GM12878 (cell line): ENCODE data around the gene SYS1. TPM values are rescaled to one million over a fixed set of nuclear protein-coding genes. Genes with fewer than 3 reads are reported as not detected.

Experiments
- ATAC-seq: fragments of 200-7000 bp; cut with Tn5 transposase; 3 replicates; pipeline ENCODE4 v1.9.1; 2020; ENCODE audit warnings: mild to moderate bottlenecking, moderate library complexity
- BruUV-seq: library from RNA; stranded (reverse); fragments of 400-500 nt; replicated peaks from 2 replicates; lab custom pipeline; 2021; lab: Mats Ljungman, UMichigan
- CTCF ChIA-PET: fragments of 300-600 bp; sonication (Branson Sonifier 250); formaldehyde crosslinking; extraction: SDS; loops from one replicate; lab custom pipeline; 2021; ENCODE audit warnings: inconsistent platforms; lab: Yijun Ruan, JAX
- POLR2A ChIA-PET: fragments of 350-600 bp; formaldehyde crosslinking; extraction: SDS; loops from one replicate; lab custom pipeline; 2021; ENCODE audit warnings: inconsistent platforms; lab: Charles Lee
- RAD21 ChIA-PET: fragments of 300-600 bp; sonication (Branson Sonifier 250); formaldehyde crosslinking; loops from one replicate; lab custom pipeline; 2023; ENCODE audit warnings: antibody characterized with exemption; ENCODE audit not compliant: unreplicated experiment; lab: Charles Lee
- SMC1A ChIA-PET: fragments of 300-600 bp; sonication (Branson Sonifier 250); formaldehyde crosslinking; loops from one replicate; lab custom pipeline; 2023; ENCODE audit not compliant: unreplicated experiment, uncharacterized antibody; lab: Charles Lee
- DNase-seq: peaks from one replicate; pipeline ENCODE4 v3.0.0-alpha.2; 2011; ENCODE audit warnings: low read depth, low spot score
- FAIRE-seq: peaks from 3 replicates; lab custom pipeline; 2011; peaks lifted over from hg19 to GRCh38; lab: Jason Lieb, UNC
- H2AFZ ChIP-seq: 2 replicates; pipeline ENCODE4 v1.6.0; 2011; ENCODE audit warnings: low read depth, low read length, control low read depth; ENCODE audit not compliant: control insufficient read depth
- H3K27ac ChIP-seq: 2 replicates; pipeline ENCODE4 v1.5.1; 2011; ENCODE audit warnings: control low read depth; ENCODE audit not compliant: control insufficient read depth, insufficient read depth
- H3K27me3 ChIP-seq, 2 experiments: replicated peaks in 1 of 2; 2 replicates each; pipeline versions ENCODE4 v1.6.0 to v1.6.1; 2011; ENCODE audit warnings: low read length in 1 of 2; ENCODE audit not compliant: control insufficient read depth in 2 of 2, insufficient read depth in 2 of 2
- H3K36me3 ChIP-seq, 2 experiments: 2 replicates each; pipeline ENCODE4 v1.5.1; 2011; ENCODE audit warnings: low read length in 1 of 2; ENCODE audit not compliant: control insufficient read depth in 2 of 2, insufficient read depth in 2 of 2
- H3K4me1 ChIP-seq: 2 replicates; pipeline ENCODE4 v1.6.1; 2011; ENCODE audit warnings: mild to moderate bottlenecking, low read length, moderate library complexity, mixed read lengths; ENCODE audit not compliant: control insufficient read depth, insufficient read depth
- H3K4me2 ChIP-seq: 2 replicates; pipeline ENCODE4 v1.6.0; 2011; ENCODE audit warnings: control low read depth; ENCODE audit not compliant: control insufficient read depth, insufficient read depth
- H3K4me3 ChIP-seq: fragments of 200-600 bp; sonication (generic); 2 replicates; pipeline ENCODE4 v1.5.1; 2016
- H3K79me2 ChIP-seq: 2 replicates; pipeline ENCODE4 v1.6.0; 2011; ENCODE audit warnings: low read length; ENCODE audit not compliant: control insufficient read depth, insufficient read depth
- H3K9ac ChIP-seq: 2 replicates; pipeline ENCODE4 v1.8.0; 2011; ENCODE audit warnings: low read length, control low read depth, mixed read lengths; ENCODE audit not compliant: control insufficient read depth, insufficient read depth
- H3K9me3 ChIP-seq: replicated peaks from 3 replicates; pipeline ENCODE4 v1.5.1; 2011; ENCODE audit warnings: mild to moderate bottlenecking, low read length; ENCODE audit not compliant: control insufficient read depth, insufficient read depth
- H4K20me1 ChIP-seq: 2 replicates; pipeline ENCODE4 v1.6.0; 2011; ENCODE audit not compliant: control insufficient read depth, insufficient read depth
- ATF7 ChIP-seq: fragments of 450-650 bp; IDR thresholded peaks from 2 replicates; pipeline ENCODE4 v1.6.1; 2016; ENCODE audit warnings: low read depth, mild to moderate bottlenecking
- CHD1 ChIP-seq: IDR thresholded peaks from 2 replicates; pipeline ENCODE4 v1.6.1; 2012; ENCODE audit warnings: low read depth, low read length, improper control_type of control experiment
- EZH2 ChIP-seq: IDR thresholded peaks from 2 replicates; pipeline ENCODE4 v1.6.1; 2012; ENCODE audit warnings: low read depth, mild to moderate bottlenecking, control low read depth, inconsistent platforms, low read length, borderline replicate concordance; ENCODE audit not compliant: control insufficient read depth
- IRF4 ChIP-seq: IDR thresholded peaks from 2 replicates; pipeline ENCODE4 v1.6.1; 2011; ENCODE audit warnings: low read depth, low read length
- KAT2A ChIP-seq: conservative IDR thresholded peaks from 2 replicates; pipeline ENCODE4 v1.6.1; 2011; ENCODE audit warnings: low read depth, low read length; ENCODE audit not compliant: control insufficient read depth
- LARP7 ChIP-seq: fragments of 450-650 bp; IDR thresholded peaks from 2 replicates; pipeline ENCODE4 v1.6.1; 2017; ENCODE audit warnings: mild to moderate bottlenecking
- MEF2B ChIP-seq: fragments of 450-650 bp; IDR thresholded peaks from 2 replicates; pipeline ENCODE4 v1.6.1; 2018; ENCODE audit warnings: mild to moderate bottlenecking, moderate library complexity; ENCODE audit not compliant: partially characterized antibody, poor library complexity, severe bottlenecking
- MXI1 ChIP-seq: fragments of 150-350 bp; IDR thresholded peaks from 2 replicates; pipeline ENCODE4 v1.6.1; 2011; ENCODE audit warnings: low read depth, mild to moderate bottlenecking, inconsistent platforms, low read length, improper control_type of control experiment
- PRDM15 ChIP-seq: fragments of 450-650 bp; formaldehyde crosslinking; IDR thresholded peaks from 2 replicates; pipeline ENCODE4 v1.4.0; 2020; ENCODE audit warnings: mild to moderate bottlenecking, moderate library complexity
- RCOR1 ChIP-seq: conservative IDR thresholded peaks from 2 replicates; pipeline ENCODE4 v1.6.1; 2012; ENCODE audit warnings: low read depth, low read length, improper control_type of control experiment
- WGBS: methylation state at CpG from one replicate; pipeline ENCODE4 v1.1.6; 2016; ENCODE audit warnings: low lambda C conversion rate; ENCODE audit not compliant: insufficient replicate concordance, insufficient coverage; ENCODE audit errors: missing lambda C conversion rate; 5-methylcytosine and 5-hydroxymethylcytosine counted together
- in situ Hi-C: fragments of 300-500 bp; cut with MboI; formaldehyde crosslinking; loops from 9 replicates; pipeline ENCODE4 v1.14.3; 2018; ENCODE audit warnings: mixed read lengths
- intact Hi-C: fragments of 100-400 bp; cut with micrococcal nuclease; formaldehyde crosslinking; loops from one replicate; pipeline ENCODE4 v1.14.2; 2022; ENCODE audit not compliant: unreplicated experiment
- polyA plus RNA-seq, 11 experiments: library from polyadenylated mRNA; depleted of rRNA in 4 of 11; unstranded in 6 of 11; stranded (reverse) in 5 of 11; fragments of >200 nt; fragmentation: Nextera tagmentation in 4 of 11; fragmentation: Illumina TruSeq in 1 of 11; extraction: Ambion mirVana in 4 of 11; extraction: Trizol in 1 of 11; gene quantifications; 1 replicate in 1 of 11; 2 replicates in 10 of 11; pipeline versions ENCODE4 v1.2.1 to v1.2.3, GENCODE V29; 2011 to 2016; ENCODE audit warnings: inconsistent platforms in 2 of 11, missing spikeins in 2 of 11, low read depth in 1 of 11
- total RNA-seq, 4 experiments: library from RNA; depleted of rRNA in 3 of 4; stranded (reverse); fragments of >200 nt in 3 of 4; fragmentation: Illumina TruSeq in 1 of 4; extraction: Trizol in 1 of 4; gene quantifications; 2 replicates each; pipeline versions ENCODE4 v1.2.1 to v1.2.3, GENCODE V29; 2013 to 2021

The SYS1 gene
- total and polyA plus RNA-seq, 10 of the 15 experiments (the other 5 are each of a cell fraction or from before 2014, with no cell fraction given) = 5.1 to 22.6 (median 9.3) TPM

GRCh38 chr20:45409521-45410272 lies 46.7 kb downstream of the SYS1 start:
- no peaks in the 10 kb centered on the region for H4K20me1 ChIP-seq
- CTCF ChIA-PET = interaction anchor here (1.0 to 1.3 kb wide), 2 partner anchors 10 to 36 kb away, joined by 3 read pairs; no protein-coding TSS in a partner anchor
- no peak for ATAC-seq
- 0 out of 2 replicates have a peak, but pooled peaks cover 4% of the 10 kb centered on the region for H3K4me1 ChIP-seq
- RAD21 ChIA-PET = interaction anchor here (0.9 kb wide), 1 partner anchor 50 kb away, joined by 3 read pairs; no protein-coding TSS in a partner anchor
- TF ChIP-seq MXI1 (no peak), KAT2A (no peak), PRDM15 (no peak), RCOR1 (no peak), CHD1 (no peak), EZH2 (no peak), ATF7 (no peak), IRF4 (no peak), MEF2B (no peak), LARP7 (no peak)
- no peaks in the 10 kb centered on the region for H3K9me3 ChIP-seq
- no peak for FAIRE-seq
- H3K79me2 ChIP-seq = no peaks in the 10 kb centered on the region
- no TSS peak for BruUV-seq
- in situ Hi-C loops = no loop called here
- no peak overlapping the region for H2AFZ ChIP-seq
- POLR2A ChIA-PET = no interaction called here
- H3K27me3 ChIP-seq = peaks cover 3 to 6% of the 10 kb centered on the region in 2 experiments; a peak in 3 of 4 replicates
- no peak for DNase-seq
- H3K27ac ChIP-seq = no peak overlapping the region
- intact Hi-C loops = no loop called here
- no peak overlapping the region for H3K9ac ChIP-seq
- SMC1A ChIA-PET = interaction anchor here (0.6 to 1.2 kb wide), 3 partner anchors 46 to 49 kb away, joined by 3 to 4 read pairs (median 3); no protein-coding TSS in a partner anchor
- no peaks in the 10 kb centered on the region; a peak in 1 of 4 replicates for H3K36me3 ChIP-seq
- WGBS = 70% methylated on average over 7 of the region's 7 CpGs
- H3K4me3 ChIP-seq = no peak overlapping the region
- no peak overlapping the region for H3K4me2 ChIP-seq
